IPS DF 19.7 (cell line): ENCODE data around the gene TBC1D7.
A peak's percentile ranks its signal among the peaks of the same experiment; 100 is the strongest.
"Not testable (repeated sequence)": the region's sequence is repeated elsewhere in the genome, so short reads cannot be mapped to it uniquely, and the experiment has no call there.

ENCODE experiments used
- DNase-seq: peaks from one replicate; pipeline ENCODE4 v3.0.0-alpha.2; 2013; ENCODE audit warnings: low read depth, low spot score

The TBC1D7 gene

DNA sequence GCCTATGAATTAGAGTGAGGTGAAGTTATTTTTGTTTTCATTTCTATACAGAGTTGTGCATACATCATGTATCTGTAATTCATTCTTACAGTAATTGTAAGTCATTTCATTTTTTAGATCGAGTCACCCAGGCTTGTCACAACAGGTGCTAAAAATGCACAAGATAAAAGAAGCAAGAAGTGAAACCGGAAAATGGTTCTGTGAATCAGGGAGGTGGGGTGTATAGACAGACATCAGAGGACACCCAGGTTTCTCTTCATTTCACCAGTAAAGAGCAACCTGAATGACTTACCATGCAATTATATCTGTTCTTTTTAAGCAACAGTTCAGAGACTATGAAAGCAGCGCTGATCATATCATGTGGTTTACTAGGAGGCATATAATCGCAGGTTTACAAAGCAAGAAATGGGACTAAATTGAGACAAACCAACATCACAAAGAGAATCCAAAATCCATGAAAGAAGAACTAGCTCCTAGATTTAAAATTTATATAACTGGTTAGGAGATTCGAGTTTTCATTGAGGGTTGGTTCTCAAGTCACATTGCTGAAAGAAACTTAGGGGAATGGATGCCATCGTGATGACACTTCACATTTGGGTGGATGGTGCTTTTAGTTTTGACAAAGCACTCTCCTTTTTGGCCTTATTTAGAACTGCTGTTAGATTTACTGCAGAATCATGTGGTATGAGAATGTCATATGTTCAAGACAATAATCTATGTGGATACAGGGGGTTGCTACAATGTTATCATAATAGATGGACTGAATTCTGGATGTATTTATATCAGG is 27.9 kb upstream of the TBC1D7 start:
- no peak for DNase-seq

GRCh38 chr6:13355043-13355945 is 27.0 kb upstream of the TBC1D7 start:
- DNase-seq: no peak

- no peak for DNase-seq
These were observed 26.1 kb upstream of the TBC1D7 start for GRCh38 chr6:13354331-13355042.

- no peak for DNase-seq
These were observed 23.8 kb upstream of the TBC1D7 start for GRCh38 chr6:13352165-13352564.

GRCh38 chr6:13351271-13351670 is 22.9 kb upstream of the TBC1D7 start:
- no peak for DNase-seq

GRCh38 chr6:13349811-13350506 is 21.6 kb upstream of the TBC1D7 start:
- no peak for DNase-seq

DNA sequence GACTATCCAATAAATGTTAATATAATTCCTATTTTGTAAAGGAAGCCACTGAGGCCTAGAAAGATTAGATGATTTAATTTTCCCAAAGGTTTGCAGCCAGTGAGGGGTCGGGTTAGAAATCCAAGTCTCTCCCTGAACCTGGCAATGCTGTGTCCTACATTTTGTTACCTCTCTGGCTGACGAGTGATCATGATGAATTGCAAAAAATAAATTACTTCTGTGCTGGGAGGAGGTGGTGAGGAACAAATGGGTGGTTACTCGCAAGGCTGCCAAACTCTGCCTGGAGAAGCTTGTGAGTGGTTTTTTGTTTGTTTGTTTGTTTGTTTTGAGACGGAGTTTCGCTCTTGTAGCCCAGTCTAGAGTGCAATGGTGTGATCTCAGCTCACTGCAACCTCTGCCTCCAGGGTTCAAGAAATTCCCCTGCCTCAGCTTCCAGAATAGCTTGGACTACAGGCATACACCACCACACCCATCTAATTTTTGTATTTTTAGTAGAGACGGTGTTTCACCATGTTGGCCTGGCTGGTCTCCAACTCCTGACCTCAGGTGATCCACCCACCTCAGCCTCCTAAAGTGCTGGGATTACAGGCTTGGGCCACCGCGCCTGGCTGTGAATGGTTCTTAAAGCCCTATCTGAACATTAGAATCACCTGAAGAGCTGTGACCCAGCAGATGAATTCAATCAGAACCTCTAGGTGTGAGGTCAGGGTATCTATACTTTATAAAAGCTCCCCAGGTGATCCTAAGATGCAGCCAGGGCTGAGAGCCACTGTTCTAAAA is 20.2 kb upstream of the TBC1D7 start:
- no peak for DNase-seq

DNA sequence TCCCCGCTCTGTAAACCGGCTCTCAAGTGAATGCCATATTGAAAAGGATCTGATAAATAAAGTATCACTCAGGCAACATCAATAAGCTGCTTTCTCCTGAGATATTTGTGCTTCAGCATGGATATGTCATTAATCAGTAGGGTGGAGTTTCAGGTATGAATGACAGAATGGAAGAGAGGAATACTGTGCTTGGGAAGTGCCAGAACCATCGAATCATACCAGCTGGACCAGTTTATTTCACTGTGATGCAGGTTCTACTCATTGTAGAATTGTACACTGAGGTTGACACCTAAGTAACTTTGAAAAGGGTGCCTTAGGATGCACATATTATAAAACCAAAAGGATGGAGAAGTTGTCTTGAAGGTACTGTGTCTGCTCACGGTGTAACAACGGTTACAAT is 17.9 kb upstream of the TBC1D7 start:
- no peak for DNase-seq

DNA sequence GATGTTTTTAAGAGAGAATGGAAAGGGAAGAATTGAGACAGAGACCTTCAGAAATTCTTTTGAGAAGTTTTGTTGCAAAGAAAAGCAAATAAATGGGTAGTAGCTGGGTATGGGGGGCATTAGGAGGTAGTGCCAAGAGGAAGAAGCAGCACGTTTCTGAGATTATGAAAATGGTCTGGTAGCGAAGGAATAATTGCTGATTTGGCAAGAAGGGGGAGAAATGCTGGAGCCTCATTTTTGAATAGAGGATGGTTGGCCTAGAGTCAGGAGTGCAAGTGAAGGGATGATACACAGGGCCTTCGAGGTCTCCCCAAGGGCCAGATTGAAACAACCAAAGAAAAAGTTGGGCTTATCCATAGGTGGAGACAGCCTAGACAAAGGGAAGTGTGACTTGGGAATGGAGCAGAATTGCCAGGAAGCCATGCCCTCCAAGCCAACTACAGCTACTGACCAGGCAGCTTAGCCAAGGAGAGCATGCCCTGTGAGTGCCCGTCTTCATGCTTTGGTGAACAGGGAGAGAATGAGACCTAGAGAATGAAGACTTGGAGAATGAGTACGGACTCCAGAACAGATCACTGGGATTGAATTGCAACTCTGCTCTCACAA is 14.2 kb upstream of the TBC1D7 start:
- no peak for DNase-seq

- no peak for DNase-seq
These were observed 11.7 kb upstream of the TBC1D7 start for GRCh38 chr6:13339863-13340630.

- DNase-seq: no peak
These were observed 9.7 kb upstream of the TBC1D7 start for GRCh38 chr6:13338038-13338437.

DNA sequence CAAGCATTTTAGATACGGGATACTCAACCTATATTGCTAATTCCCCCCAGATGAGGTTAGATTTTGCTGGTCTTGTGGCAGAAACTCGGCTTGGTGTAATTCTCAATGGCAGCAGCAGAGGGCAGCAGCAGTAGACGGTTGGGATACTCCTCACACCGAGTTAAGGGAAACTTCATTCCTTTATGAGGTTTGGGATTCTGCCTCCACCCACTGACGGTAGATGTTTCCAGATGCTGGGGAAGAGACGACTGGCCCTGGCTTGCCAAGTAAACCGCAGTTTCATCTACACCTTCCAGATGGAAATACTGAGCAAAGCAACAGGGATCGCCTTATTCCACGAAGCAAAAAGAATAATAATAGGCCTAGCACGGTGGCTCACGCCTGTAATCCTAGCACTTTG is 8.2 kb upstream of the TBC1D7 start:
- peak; percentile 63 for DNase-seq

DNA sequence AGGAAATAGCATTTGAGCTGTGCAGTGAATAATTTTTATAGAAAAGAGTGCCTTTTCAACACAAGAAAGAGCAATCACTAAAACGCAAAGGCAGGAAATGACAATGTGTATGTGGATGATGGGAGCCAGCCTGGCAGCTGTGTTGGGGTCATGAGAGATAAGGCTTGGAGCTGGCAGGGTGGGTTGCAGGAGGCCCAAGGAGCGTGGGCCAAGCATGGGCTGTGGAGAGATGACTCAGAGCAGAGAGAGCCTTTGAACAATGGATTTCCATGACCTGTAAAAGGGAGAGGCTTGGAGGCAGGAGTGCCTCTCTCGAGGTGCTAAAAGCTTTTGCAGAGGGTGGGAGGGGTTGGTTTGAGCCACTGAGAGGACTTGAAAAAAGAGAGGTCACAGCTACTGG is 6.6 kb upstream of the TBC1D7 start:
- DNase-seq: no peak

- DNase-seq: no peak
These were observed 4.0 kb upstream of the TBC1D7 start for GRCh38 chr6:13332349-13332706.

GRCh38 chr6:13331516-13332348 is 3.4 kb upstream of the TBC1D7 start:
- no peak for DNase-seq

DNA sequence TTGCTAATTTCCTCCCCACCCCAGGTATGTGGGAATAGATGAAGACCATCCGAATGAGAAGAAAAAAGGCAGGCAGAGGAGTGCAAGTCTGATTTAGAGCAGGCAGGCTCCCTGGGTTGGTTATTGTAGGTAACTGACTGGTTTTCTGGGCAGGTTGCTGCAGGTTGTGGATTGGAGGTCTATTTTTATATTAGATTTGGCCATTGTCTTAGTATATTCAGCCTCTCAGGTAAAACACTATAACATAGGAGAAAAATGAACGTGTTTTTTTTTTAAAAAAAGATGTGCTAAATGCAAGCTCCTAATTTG is 492 bp upstream of the TBC1D7 start:
- DNase-seq: no peak

- no peak for DNase-seq
These were observed 654 bp downstream of the TBC1D7 start for GRCh38 chr6:13327691-13328075.

- not testable (repeated sequence) for DNase-seq
These were observed 2.2 kb downstream of the TBC1D7 start for GRCh38 chr6:13326031-13326586.
